Stimulated activated CD8-positive, alpha-beta memory T cell treated with anti-CD3 and anti-CD28 coated beads, Interleukin-7, amount 100 ng/mL, for 4 hours (primary cell): ENCODE results near the gene TTC38.

Experiments used
- DNase-seq, 2 donors: peaks; one replicate each; pipeline ENCODE4 v3.0.0-alpha.2; 2020; ENCODE audit warnings: low read depth in 2 of 2

Gene TTC38

GRCh38 chr22:46267431-46268279 lies at the start of gene TTC38:
Gene TTC38 (plus strand): TSS chr22:46268008. CDS start chr22:46268040, 32 bp downstream.
- DNase-seq = peak in 1 of 2 donors; percentile 53

- no peak for DNase-seq
Measured at GRCh38 chr22:46219636-46220035, 48.2 kb upstream of the TTC38 start.

- DNase-seq = no peak
Measured at GRCh38 chr22:46220921-46221320, 46.9 kb upstream of the TTC38 start.

- no peak for DNase-seq
Measured at GRCh38 chr22:46224044-46224897, 43.5 kb upstream of the TTC38 start.

GRCh38 chr22:46224898-46225290 lies 42.9 kb upstream of the TTC38 start:
- DNase-seq = no peak

- DNase-seq = no peak
Measured at GRCh38 chr22:46225631-46226030, 42.2 kb upstream of the TTC38 start.

- no peak for DNase-seq
Measured at GRCh38 chr22:46226577-46226976, 41.2 kb upstream of the TTC38 start.

- DNase-seq = no peak
Measured at GRCh38 chr22:46229701-46230100, 38.1 kb upstream of the TTC38 start.

- DNase-seq = no peak
Measured at GRCh38 chr22:46230262-46230901, 37.4 kb upstream of the TTC38 start.

GRCh38 chr22:46233231-46233630 lies 34.6 kb upstream of the TTC38 start:
- no peak for DNase-seq

- no peak for DNase-seq
Measured at GRCh38 chr22:46234969-46235368, 32.8 kb upstream of the TTC38 start.

- DNase-seq = no peak
Measured at GRCh38 chr22:46237453-46238124, 30.2 kb upstream of the TTC38 start.

- no peak for DNase-seq
Measured at GRCh38 chr22:46238541-46238940, 29.3 kb upstream of the TTC38 start.

GRCh38 chr22:46239261-46240048 lies 28.4 kb upstream of the TTC38 start:
- no peak for DNase-seq

GRCh38 chr22:46240073-46240472 lies 27.7 kb upstream of the TTC38 start:
- no peak for DNase-seq

- DNase-seq = no peak
Measured at GRCh38 chr22:46240506-46240905, 27.3 kb upstream of the TTC38 start.

GRCh38 chr22:46240907-46241306 lies 26.9 kb upstream of the TTC38 start:
- no peak for DNase-seq

GRCh38 chr22:46241396-46242007 lies 26.3 kb upstream of the TTC38 start:
- DNase-seq = no peak

GRCh38 chr22:46242076-46242475 lies 25.7 kb upstream of the TTC38 start:
- DNase-seq = no peak

GRCh38 chr22:46244771-46245170 lies 23.0 kb upstream of the TTC38 start:
- no peak for DNase-seq
